ENCODE measurements around the gene DHRS3.

- TF ChIP-seq EZH2 (IDR thresholded peaks at IDR 0.05; ENCODE audit: borderline replicate concordance, low read length), result no peak
- no peak for TF ChIP-seq CTCF (conservative IDR thresholded peaks at IDR 0.05 in 1 of 2, IDR thresholded peaks at IDR 0.05 in 1 of 2; ENCODE audit: extremely low read depth in 1 of 2, insufficient read depth in 1 of 2, low read depth in 1 of 2, low read length in 2 of 2)
Measured at GRCh38 chr1:12634156-12634555, 16.1 kb upstream of the DHRS3 start.
